Measurements from ENCODE around the gene DDB1. TPM values are rescaled to one million over a fixed set of nuclear protein-coding genes. Genes with fewer than 3 reads are reported as not detected.

The DDB1 gene
- total and polyA plus RNA-seq, 2 of the 13 experiments (the other 11 are each of a cell fraction or from before 2014, with no cell fraction given): 217 to 266 TPM

GRCh38 chr11:61294717-61295595 is 37.9 kb downstream of the DDB1 start, which contains the start of gene VWCE (continued):
- TF ChIP-seq TCF12 (IDR thresholded peaks at IDR 0.05) (no peak), TCF12 (CRISPR knock-in tag; IDR thresholded peaks at IDR 0.05) (no peak), GTF3A (CRISPR knock-in tag; conservative IDR thresholded peaks at IDR 0.05) (no peak), PRDM4 (CRISPR knock-in tag; IDR thresholded peaks at IDR 0.05; ENCODE audit: borderline replicate concordance) (peak; percentile 55; the same call in 1 of the 2 replicates), ZBTB38 (CRISPR knock-in tag; IDR thresholded peaks at IDR 0.05) (no peak), HMGXB3 (CRISPR knock-in tag; IDR thresholded peaks at IDR 0.05; ENCODE audit: borderline replicate concordance) (no peak), ZNF629 (CRISPR knock-in tag; conservative IDR thresholded peaks at IDR 0.05) (no peak), SRSF9 (IDR thresholded peaks at IDR 0.05; ENCODE audit: borderline replicate concordance, insufficient read depth, low read depth, low read length, poor library complexity, severe bottlenecking) (no peak), ZKSCAN5 (CRISPR knock-in tag; IDR thresholded peaks at IDR 0.05) (no peak), ZEB1 (IDR thresholded peaks at IDR 0.05; ENCODE audit: insufficient replicate concordance, low read depth) (no peak), ZUFSP (CRISPR knock-in tag; IDR thresholded peaks at IDR 0.05; ENCODE audit: borderline replicate concordance) (no peak), ZFYVE20 (CRISPR knock-in tag; IDR thresholded peaks at IDR 0.05; ENCODE audit: borderline replicate concordance, low read depth) (0 out of 2 replicates have a peak, but pooled peaks have one; percentile 34), HOXA7 (CRISPR knock-in tag; IDR thresholded peaks at IDR 0.05) (no peak), KDM5B (CRISPR knock-in tag; IDR thresholded peaks at IDR 0.05; ENCODE audit: borderline replicate concordance) (peak; percentile 69), ZNF329 (CRISPR knock-in tag; IDR thresholded peaks at IDR 0.05; ENCODE audit: low read depth) (peak; percentile 29; the same call in 1 of the 2 replicates), CERS6 (CRISPR knock-in tag; IDR thresholded peaks at IDR 0.05) (no peak), ZNF234 (CRISPR knock-in tag; conservative IDR thresholded peaks at IDR 0.05) (peak; percentile 74; the same call in 1 of the 2 replicates), PPARG (CRISPR knock-in tag; conservative IDR thresholded peaks at IDR 0.05) (0 out of 2 replicates have a peak, but pooled peaks have one; percentile 23), PTBP1 (IDR thresholded peaks at IDR 0.05; ENCODE audit: low read depth, low read length, poor library complexity, severe bottlenecking) (no peak)
